Amniotic epithelial cell (primary cell): ENCODE results near the gene ANKRD18B.
"Not testable (repeated sequence)": the region's sequence is repeated elsewhere in the genome, so short reads cannot be mapped to it uniquely, and the experiment has no call there.

Experiments
- DNase-seq: peaks from one replicate; pipeline ENCODE4 v3.0.0-alpha.2; 2010; ENCODE audit warnings: low read depth

The ANKRD18B gene

GRCh38 chr9:33523397-33524305, at the start of gene ANKRD18B:
ANKRD18B (plus strand) TSS chr9:33524251; CDS start chr9:33524490, 239 bp downstream.
- DNase-seq, result peak; percentile 31

- no peak for DNase-seq
Observed at GRCh38 chr9:33475357-33475756, 48.7 kb upstream of the ANKRD18B start.

GRCh38 chr9:33476503-33476902, 47.5 kb upstream of the ANKRD18B start:
- no peak for DNase-seq

- no peak for DNase-seq
Observed at GRCh38 chr9:33480106-33480505, 43.9 kb upstream of the ANKRD18B start.

- no peak for DNase-seq
Observed at GRCh38 chr9:33480976-33481375, 43.1 kb upstream of the ANKRD18B start.

GRCh38 chr9:33485312-33485711, 38.7 kb upstream of the ANKRD18B start:
- DNase-seq, result not testable (repeated sequence)

GRCh38 chr9:33489066-33489465, 35.0 kb upstream of the ANKRD18B start:
- peak; percentile 58 for DNase-seq

- DNase-seq, result not testable (repeated sequence)
Observed at GRCh38 chr9:33493819-33494218, 30.2 kb upstream of the ANKRD18B start.

- DNase-seq, result peak; percentile 16
Observed at GRCh38 chr9:33498387-33498786, 25.7 kb upstream of the ANKRD18B start.

GRCh38 chr9:33506626-33507370, 17.3 kb upstream of the ANKRD18B start:
- peak; percentile 96 for DNase-seq

- DNase-seq, result peak; percentile 57
Observed at GRCh38 chr9:33510262-33511183, 13.5 kb upstream of the ANKRD18B start.

- DNase-seq, result not testable (repeated sequence)
Observed at GRCh38 chr9:33511184-33511517, 12.9 kb upstream of the ANKRD18B start.

GRCh38 chr9:33512535-33512934, 11.5 kb upstream of the ANKRD18B start:
- peak; percentile 84 for DNase-seq

GRCh38 chr9:33515342-33515995, 8.6 kb upstream of the ANKRD18B start:
- not testable (repeated sequence) for DNase-seq

GRCh38 chr9:33516397-33516796, 7.7 kb upstream of the ANKRD18B start:
- DNase-seq, result not testable (repeated sequence)

- peak; percentile 62 for DNase-seq
Observed at GRCh38 chr9:33517373-33517772, 6.7 kb upstream of the ANKRD18B start.

- DNase-seq, result peak; percentile 81
Observed at GRCh38 chr9:33517934-33518577, 6.0 kb upstream of the ANKRD18B start.

- not testable (repeated sequence) for DNase-seq
Observed at GRCh38 chr9:33521861-33522260, 2.2 kb upstream of the ANKRD18B start.

GRCh38 chr9:33524306-33524947, 376 bp downstream of the ANKRD18B start:
- DNase-seq, result no peak

GRCh38 chr9:33528069-33528468, 4.0 kb downstream of the ANKRD18B start:
- not testable (repeated sequence) for DNase-seq
